Loucy (cell line): ENCODE data around the gene LDLRAD4.

Experiments
- H2AFZ ChIP-seq: fragments of 200-600 bp; sonication (generic); 2 replicates; pipeline ENCODE4 v1.6.0; 2016; ENCODE audit warnings: antibody characterized with exemption, mild to moderate bottlenecking, low read length, moderate library complexity
- H3F3A ChIP-seq: fragments of 200-600 bp; 2 replicates; pipeline ENCODE4 v1.6.0; 2016; ENCODE audit warnings: antibody characterized with exemption, low read depth, mild to moderate bottlenecking
- H3K27me3 ChIP-seq: fragments of 200-600 bp; sonication (generic); 2 replicates; pipeline ENCODE4 v1.6.1; 2014; ENCODE audit warnings: low read length, mild to moderate bottlenecking; ENCODE audit not compliant: insufficient read depth, poor library complexity, severe bottlenecking
- H3K36me3 ChIP-seq: fragments of 200-600 bp; sonication (generic); 2 replicates; pipeline ENCODE4 v1.6.1; 2016; ENCODE audit warnings: low read length; ENCODE audit not compliant: insufficient read depth
- H3K4me1 ChIP-seq: fragments of 200-600 bp; sonication (generic); 2 replicates; pipeline ENCODE4 v1.5.1; 2014; ENCODE audit warnings: low read length, mild to moderate bottlenecking; ENCODE audit not compliant: insufficient read depth, poor library complexity, severe bottlenecking
- H3K4me2 ChIP-seq: fragments of 200-600 bp; sonication (generic); 2 replicates; pipeline ENCODE4 v1.6.0; 2014; ENCODE audit warnings: antibody characterized with exemption, low read length, low read depth, mild to moderate bottlenecking; ENCODE audit not compliant: poor library complexity, severe bottlenecking
- H3K4me3 ChIP-seq: fragments of 200-600 bp; sonication (generic); 2 replicates; pipeline ENCODE4 v1.5.1; 2014; ENCODE audit warnings: low read length, mild to moderate bottlenecking, mixed read lengths; ENCODE audit not compliant: poor library complexity, severe bottlenecking
- H3K79me2 ChIP-seq: fragments of 200-600 bp; sonication (generic); 2 replicates; pipeline ENCODE4 v1.6.1; 2014; ENCODE audit warnings: low read length; ENCODE audit not compliant: insufficient read depth
- H3K9ac ChIP-seq: fragments of 200-600 bp; sonication (generic); 2 replicates; pipeline ENCODE4 v1.6.0; 2014; ENCODE audit warnings: mild to moderate bottlenecking, low read depth, low read length, moderate library complexity; ENCODE audit not compliant: poor library complexity, severe bottlenecking
- H3K9me2 ChIP-seq: fragments of 200-600 bp; sonication (generic); replicated peaks from 2 replicates; pipeline ENCODE4 v1.6.1; 2016; ENCODE audit warnings: low read depth, low read length, mixed read lengths
- H3K9me3 ChIP-seq: fragments of 200-600 bp; sonication (generic); 2 replicates; pipeline ENCODE4 v1.6.1; 2014; ENCODE audit warnings: mild to moderate bottlenecking, antibody characterized with exemption, low read length, low read depth; ENCODE audit not compliant: insufficient read depth
- H4K20me1 ChIP-seq: fragments of 200-600 bp; sonication (generic); 2 replicates; pipeline ENCODE4 v1.6.0; 2014; ENCODE audit warnings: antibody characterized with exemption, low read length, mild to moderate bottlenecking; ENCODE audit not compliant: insufficient read depth, poor library complexity, severe bottlenecking
- EZH2phosphoT487 ChIP-seq: fragments of 200-600 bp; IDR thresholded peaks from 2 replicates; pipeline ENCODE4 v1.6.1; 2018; ENCODE audit warnings: antibody characterized with exemption, mild to moderate bottlenecking, moderate library complexity, borderline replicate concordance
- TF ChIP-seq, protein P1 (sequence below): fragments of 200-600 bp; sonication (generic); conservative IDR thresholded peaks from 2 replicates; pipeline ENCODE4 v1.5.1; 2014; ENCODE audit warnings: mild to moderate bottlenecking, antibody characterized with exemption, low read length

Gene LDLRAD4

DNA sequence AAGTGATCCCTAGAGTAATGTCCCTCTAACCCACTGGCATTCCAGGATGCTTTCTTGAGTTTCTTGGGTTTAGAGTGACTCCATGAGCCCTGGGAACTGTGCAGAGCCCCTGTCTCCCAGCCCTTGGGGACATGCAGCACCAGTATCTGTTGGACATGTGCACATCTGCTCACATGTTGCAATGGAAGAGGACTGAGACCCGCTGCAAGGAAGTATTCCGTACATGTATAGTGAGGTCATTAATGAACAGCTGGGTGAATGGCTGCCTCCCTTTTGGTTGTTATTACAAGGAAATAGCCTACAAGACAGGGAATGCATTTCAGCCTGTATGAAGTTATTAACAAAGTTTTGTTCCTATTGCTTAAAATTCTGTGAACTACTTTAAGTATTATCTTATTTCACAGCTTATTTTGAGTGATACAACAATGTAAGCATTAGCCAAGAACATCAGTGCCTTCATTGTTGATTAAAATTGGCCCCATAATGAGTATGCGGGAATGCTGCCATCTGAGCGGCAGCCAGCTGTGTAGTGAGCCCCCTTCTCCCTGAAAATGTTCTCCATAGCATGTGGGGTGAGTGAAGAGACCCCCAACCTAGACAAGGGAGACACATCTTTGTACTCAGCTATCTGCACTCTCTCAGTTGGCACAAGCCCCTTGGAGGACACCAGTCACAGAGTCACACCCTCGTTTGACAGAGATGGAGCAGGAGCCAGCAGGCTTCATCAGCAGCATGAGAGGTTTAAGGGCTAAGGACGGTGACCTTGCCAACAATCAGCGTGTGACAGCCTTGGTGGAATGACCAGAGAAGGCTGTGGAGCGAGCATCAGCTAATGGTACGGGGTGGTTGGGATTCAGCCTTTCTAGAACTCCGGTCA, 420.4 kb downstream of the LDLRAD4 start:
- no peak for TF ChIP-seq EZH2phosphoT487
- TF ChIP-seq, protein P1, sequence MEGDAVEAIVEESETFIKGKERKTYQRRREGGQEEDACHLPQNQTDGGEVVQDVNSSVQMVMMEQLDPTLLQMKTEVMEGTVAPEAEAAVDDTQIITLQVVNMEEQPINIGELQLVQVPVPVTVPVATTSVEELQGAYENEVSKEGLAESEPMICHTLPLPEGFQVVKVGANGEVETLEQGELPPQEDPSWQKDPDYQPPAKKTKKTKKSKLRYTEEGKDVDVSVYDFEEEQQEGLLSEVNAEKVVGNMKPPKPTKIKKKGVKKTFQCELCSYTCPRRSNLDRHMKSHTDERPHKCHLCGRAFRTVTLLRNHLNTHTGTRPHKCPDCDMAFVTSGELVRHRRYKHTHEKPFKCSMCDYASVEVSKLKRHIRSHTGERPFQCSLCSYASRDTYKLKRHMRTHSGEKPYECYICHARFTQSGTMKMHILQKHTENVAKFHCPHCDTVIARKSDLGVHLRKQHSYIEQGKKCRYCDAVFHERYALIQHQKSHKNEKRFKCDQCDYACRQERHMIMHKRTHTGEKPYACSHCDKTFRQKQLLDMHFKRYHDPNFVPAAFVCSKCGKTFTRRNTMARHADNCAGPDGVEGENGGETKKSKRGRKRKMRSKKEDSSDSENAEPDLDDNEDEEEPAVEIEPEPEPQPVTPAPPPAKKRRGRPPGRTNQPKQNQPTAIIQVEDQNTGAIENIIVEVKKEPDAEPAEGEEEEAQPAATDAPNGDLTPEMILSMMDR: no peak
- Histone ChIP-seq H3K79me2 (peaks cover 17% of the 10 kb centered on the region), H3K4me1 (no peaks in the 10 kb centered on the region), H4K20me1 (no peaks in the 10 kb centered on the region), H3K9ac (no peak overlapping the region), H3F3A (no peaks in the 10 kb centered on the region), H3K36me3 (peaks cover 28% of the 10 kb centered on the region; the same call in 1 of the 2 replicates), H3K4me2 (no peak overlapping the region), H3K9me2 (no peaks in the 10 kb centered on the region), H3K4me3 (no peak overlapping the region), H2AFZ (no peak overlapping the region), H3K27me3 (no peaks in the 10 kb centered on the region), H3K9me3 (no peaks in the 10 kb centered on the region)

DNA sequence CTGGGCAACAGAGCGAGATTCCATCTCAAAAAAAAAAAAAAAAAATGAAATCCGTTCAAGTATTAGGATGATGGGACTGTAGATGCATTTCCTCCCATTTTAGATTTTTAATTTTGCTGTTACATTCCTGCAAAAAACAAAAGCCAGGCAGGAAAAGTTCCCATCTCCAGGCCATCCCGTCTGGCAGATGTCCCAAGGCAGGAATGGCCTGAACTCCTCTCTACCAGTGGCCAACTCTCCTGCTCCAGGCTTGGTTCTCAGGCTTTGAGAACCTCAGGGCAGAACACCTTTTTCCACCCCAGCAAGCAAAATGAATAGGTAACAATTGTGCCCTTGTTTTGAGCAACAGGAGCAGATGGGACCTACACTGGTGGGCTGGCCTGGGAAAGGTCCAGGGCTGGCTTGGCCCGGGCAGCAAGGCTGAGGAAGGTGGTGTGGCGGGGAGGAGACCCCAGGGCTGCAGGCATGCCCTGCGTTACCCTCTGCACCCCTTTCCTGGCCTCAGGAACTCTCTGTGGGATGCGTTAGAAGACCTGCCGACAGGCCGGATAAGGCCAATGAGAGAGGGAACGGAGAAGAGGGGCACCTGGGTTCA, 421.8 kb downstream of the LDLRAD4 start:
- Histone ChIP-seq H3K9me2 (no peaks in the 10 kb centered on the region), H3K36me3 (peaks cover 35% of the 10 kb centered on the region; the same call in 1 of the 2 replicates), H3K4me3 (no peak overlapping the region), H3K9ac (no peak overlapping the region), H2AFZ (no peak overlapping the region), H4K20me1 (no peaks in the 10 kb centered on the region), H3K9me3 (no peaks in the 10 kb centered on the region), H3K4me1 (no peaks in the 10 kb centered on the region), H3K4me2 (no peak overlapping the region), H3F3A (no peaks in the 10 kb centered on the region), H3K79me2 (peaks cover 16% of the 10 kb centered on the region; the same call in 1 of the 2 replicates), H3K27me3 (no peaks in the 10 kb centered on the region)
- no peak for TF ChIP-seq EZH2phosphoT487
- TF ChIP-seq, protein P1: no peak

DNA sequence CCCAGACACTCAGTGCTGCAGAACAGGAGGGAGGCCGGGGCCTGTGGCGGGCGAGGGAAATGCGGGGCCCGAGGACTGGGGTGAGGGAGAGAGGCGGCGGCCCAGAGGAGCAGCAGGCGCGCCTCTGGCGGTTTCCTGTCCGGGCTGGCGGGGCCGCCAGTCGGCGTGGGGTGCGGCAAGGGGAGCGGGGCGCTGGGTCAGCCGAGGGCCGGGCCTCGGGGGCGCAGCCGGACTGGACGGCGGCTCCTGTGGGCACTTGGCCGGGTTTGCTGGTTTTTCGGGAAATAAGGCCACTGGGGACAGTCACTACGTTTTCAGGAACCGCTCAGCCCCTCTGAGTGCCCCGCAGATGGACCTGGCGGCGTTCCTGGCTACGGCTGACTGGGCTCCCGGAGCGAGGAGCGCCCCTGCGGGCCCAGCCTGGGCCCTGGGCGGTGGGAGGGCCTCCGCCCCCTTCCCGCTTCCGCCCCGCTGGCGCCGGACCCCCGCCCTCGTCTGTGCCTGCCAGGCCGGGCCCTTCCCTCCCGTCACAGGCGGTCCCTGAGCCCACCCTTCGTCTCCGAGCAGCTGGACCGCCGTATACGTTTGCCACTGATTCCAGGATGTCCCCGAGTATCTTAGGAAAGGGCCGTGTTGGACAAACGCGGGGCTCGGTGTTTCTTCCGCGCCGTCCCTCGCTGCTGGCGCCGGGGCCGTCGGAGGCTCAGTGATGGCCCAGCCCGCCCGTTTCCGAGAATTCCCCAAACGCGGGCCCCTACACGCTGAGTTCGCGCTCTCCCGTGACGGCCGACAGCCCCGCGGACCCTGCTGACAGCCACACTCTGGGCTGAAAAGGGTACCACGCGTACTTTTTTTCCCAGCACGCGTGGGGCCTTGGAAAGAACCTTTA, 423.2 kb downstream of the LDLRAD4 start:
- TF ChIP-seq EZH2phosphoT487: no peak
- Histone ChIP-seq H3K4me2 (no peak overlapping the region), H2AFZ (no peak overlapping the region), H3K9ac (no peak overlapping the region), H3K79me2 (peaks cover 13% of the 10 kb centered on the region; the same call in 1 of the 2 replicates), H3K4me1 (no peaks in the 10 kb centered on the region), H3K36me3 (peaks cover 45% of the 10 kb centered on the region; the same call in 1 of the 2 replicates), H3F3A (no peaks in the 10 kb centered on the region), H3K27me3 (no peaks in the 10 kb centered on the region), H3K4me3 (no peak overlapping the region), H3K9me2 (no peaks in the 10 kb centered on the region), H4K20me1 (no peaks in the 10 kb centered on the region), H3K9me3 (no peaks in the 10 kb centered on the region)
